Thyroid gland (tissue), 4 donors: Measurements from ENCODE around the gene ZNF71. TPM values are rescaled to one million over a fixed set of nuclear protein-coding genes. Genes with fewer than 3 reads are reported as not detected.
A peak's percentile ranks its signal among the peaks of the same experiment; 100 is the strongest.
"Not testable (repeated sequence)": the region's sequence is repeated elsewhere in the genome, so short reads cannot be mapped to it uniquely, and the experiment has no call there.

Source experiments
- DNase-seq, 2 donors: peaks; one replicate each; pipeline ENCODE4 v3.0.0-alpha.2; 2019
- H3K27ac ChIP-seq, 3 donors: fragments of 200-600 bp; sonication (generic); 1 replicate in 2 of 3; 2 replicates in 1 of 3; pipeline ENCODE4 v1.5.1; 2016 to 2019; ENCODE audit warnings: mild to moderate bottlenecking in 1 of 3, moderate library complexity in 1 of 3
- H3K27me3 ChIP-seq: fragments of 200-600 bp; sonication (generic); one replicate; pipeline ENCODE4 v1.5.1; 2019
- H3K36me3 ChIP-seq, 2 donors: fragments of 200-600 bp; sonication (generic); one replicate each; pipeline ENCODE4 v1.5.1; 2016 to 2019
- H3K4me1 ChIP-seq, 2 donors: fragments of 200-600 bp; sonication (generic); one replicate each; pipeline ENCODE4 v1.5.1; 2017 to 2019
- H3K4me3 ChIP-seq, 3 donors: fragments of 200-600 bp; sonication (generic); replicated peaks in 1 of 3; 1 replicate in 2 of 3; 2 replicates in 1 of 3; pipeline ENCODE4 v1.5.1; 2016; ENCODE audit warnings: mild to moderate bottlenecking in 1 of 3
- H3K9me3 ChIP-seq: fragments of 200-600 bp; sonication (generic); one replicate; pipeline ENCODE4 v1.5.1; 2017
- POLR2A ChIP-seq, 2 donors: fragments of 450-650 bp; IDR thresholded peaks; one replicate each; pipeline ENCODE4 v1.6.1; 2017; ENCODE audit warnings: antibody characterized with exemption in 2 of 2, mild to moderate bottlenecking in 2 of 2, moderate library complexity in 1 of 2
- WGBS, 2 donors: methylation state at CpG; one replicate each; pipeline ENCODE4 v1.1.5; 2017; 5-methylcytosine and 5-hydroxymethylcytosine counted together
- intact Hi-C: fragments of 100-400 bp; cut with DNase I; formaldehyde crosslinking; loops from one replicate; pipeline ENCODE4 v1.15.1; 2023
- total RNA-seq, 4 donors: library from RNA; depleted of rRNA; stranded (reverse); fragments of >200 nt; gene quantifications; one replicate each; pipeline ENCODE4 v1.2.3, GENCODE V29; 2016
- TF ChIP-seq, protein P1 (sequence below), 6 experiments: fragments of 200-600 bp in 3 of 6; fragments of 450-650 bp in 3 of 6; sonication (generic) in 3 of 6; IDR thresholded peaks; one replicate each; pipeline ENCODE4 v1.5.1; 2016 to 2019; ENCODE audit warnings: antibody characterized with exemption in 6 of 6, mild to moderate bottlenecking in 2 of 6, inconsistent platforms in 1 of 6, moderate library complexity in 1 of 6

ZNF71 gene
- total RNA-seq, 4 donors from 2014 or later, result 8.2 to 15.6 (median 8.7) TPM

DNA sequence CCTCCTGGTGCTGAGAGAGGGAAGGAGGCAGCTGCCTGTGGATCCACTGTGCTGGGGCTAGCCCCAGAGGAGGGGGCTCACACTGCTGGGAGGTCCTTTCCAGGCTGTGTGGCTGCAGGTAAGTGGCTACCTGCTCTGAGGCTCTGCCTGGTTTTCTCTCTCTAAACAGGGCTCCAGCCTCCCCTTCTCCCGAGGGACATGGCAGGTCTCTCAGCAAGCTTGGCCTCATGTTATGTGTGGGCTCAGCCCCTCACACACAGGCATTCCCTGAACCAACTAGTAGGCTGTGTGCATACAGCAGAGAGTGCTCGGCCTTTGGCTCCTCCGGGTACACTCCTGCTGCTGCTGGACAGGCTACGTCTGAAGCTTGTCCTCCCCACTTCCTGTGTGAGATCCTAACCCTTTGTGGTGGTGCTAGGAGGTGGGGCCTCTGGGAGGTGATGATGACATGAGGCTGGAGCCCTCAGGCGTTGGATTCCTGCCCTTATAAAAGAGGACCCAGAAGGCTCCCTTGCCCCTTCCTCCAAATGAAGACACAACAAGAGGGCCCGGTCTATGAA is 72.3 kb downstream of the ZNF71 start:
- TF ChIP-seq POLR2A (IDR thresholded peaks at IDR 0.05), result no peak
- TF ChIP-seq, protein P1, sequence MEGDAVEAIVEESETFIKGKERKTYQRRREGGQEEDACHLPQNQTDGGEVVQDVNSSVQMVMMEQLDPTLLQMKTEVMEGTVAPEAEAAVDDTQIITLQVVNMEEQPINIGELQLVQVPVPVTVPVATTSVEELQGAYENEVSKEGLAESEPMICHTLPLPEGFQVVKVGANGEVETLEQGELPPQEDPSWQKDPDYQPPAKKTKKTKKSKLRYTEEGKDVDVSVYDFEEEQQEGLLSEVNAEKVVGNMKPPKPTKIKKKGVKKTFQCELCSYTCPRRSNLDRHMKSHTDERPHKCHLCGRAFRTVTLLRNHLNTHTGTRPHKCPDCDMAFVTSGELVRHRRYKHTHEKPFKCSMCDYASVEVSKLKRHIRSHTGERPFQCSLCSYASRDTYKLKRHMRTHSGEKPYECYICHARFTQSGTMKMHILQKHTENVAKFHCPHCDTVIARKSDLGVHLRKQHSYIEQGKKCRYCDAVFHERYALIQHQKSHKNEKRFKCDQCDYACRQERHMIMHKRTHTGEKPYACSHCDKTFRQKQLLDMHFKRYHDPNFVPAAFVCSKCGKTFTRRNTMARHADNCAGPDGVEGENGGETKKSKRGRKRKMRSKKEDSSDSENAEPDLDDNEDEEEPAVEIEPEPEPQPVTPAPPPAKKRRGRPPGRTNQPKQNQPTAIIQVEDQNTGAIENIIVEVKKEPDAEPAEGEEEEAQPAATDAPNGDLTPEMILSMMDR (IDR thresholded peaks at IDR 0.05), result no peak
- intact Hi-C loops, result no loop called here
- H3K36me3 ChIP-seq, result peaks cover 0 to 15% of the 10 kb centered on the region in 2 donors

DNA sequence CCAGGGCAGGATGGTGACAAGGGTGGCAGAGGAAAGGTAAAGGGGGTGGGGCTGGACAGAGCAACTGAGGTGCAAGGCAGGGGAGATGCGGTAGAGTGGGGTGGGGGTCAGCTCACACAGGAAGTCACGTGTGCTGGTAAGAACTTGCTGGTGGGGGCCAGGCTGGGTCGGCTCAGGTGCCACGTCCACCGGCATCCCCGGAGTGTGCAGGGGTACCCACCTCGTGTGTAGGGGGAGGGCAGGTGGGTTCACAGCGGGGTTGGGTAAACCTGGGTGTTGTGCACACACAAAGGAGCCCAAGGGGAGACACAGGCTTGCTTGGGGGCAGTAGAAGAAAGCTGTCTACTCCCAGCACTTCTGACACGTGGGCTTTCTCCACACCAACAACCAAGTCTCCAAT is 73.6 kb downstream of the ZNF71 start:
- peaks cover 16 to 17% of the 10 kb centered on the region in 2 donors for H3K4me1 ChIP-seq
- 87 to 89% methylated on average over 9 of the region's 9 CpGs for WGBS, 2 donors
- TF ChIP-seq, protein P1 (IDR thresholded peaks at IDR 0.05), result no peak
- TF ChIP-seq POLR2A (IDR thresholded peaks at IDR 0.05), result no peak
- no peak overlapping the region for H3K4me3 ChIP-seq
- intact Hi-C loops, result no loop called here
- no peak overlapping the region for H3K27ac ChIP-seq
- no peak for DNase-seq
- H3K9me3 ChIP-seq, result no peaks in the 10 kb centered on the region
- H3K27me3 ChIP-seq, result no peaks in the 10 kb centered on the region
- peaks cover 0 to 9% of the 10 kb centered on the region in 2 donors for H3K36me3 ChIP-seq

More for the DNA sequence above, 72.3 kb downstream of the ZNF71 start:
- DNase-seq, result no peak
- H3K27ac ChIP-seq, result no peak overlapping the region
- H3K4me1 ChIP-seq, result peaks cover 16 to 17% of the 10 kb centered on the region in 2 donors
- 87% methylated on average over 5 to 6 of the region's 6 CpGs for WGBS, 2 donors
- H3K4me3 ChIP-seq, result no peak overlapping the region
- no peaks in the 10 kb centered on the region for H3K27me3 ChIP-seq
- no peaks in the 10 kb centered on the region for H3K9me3 ChIP-seq

DNA sequence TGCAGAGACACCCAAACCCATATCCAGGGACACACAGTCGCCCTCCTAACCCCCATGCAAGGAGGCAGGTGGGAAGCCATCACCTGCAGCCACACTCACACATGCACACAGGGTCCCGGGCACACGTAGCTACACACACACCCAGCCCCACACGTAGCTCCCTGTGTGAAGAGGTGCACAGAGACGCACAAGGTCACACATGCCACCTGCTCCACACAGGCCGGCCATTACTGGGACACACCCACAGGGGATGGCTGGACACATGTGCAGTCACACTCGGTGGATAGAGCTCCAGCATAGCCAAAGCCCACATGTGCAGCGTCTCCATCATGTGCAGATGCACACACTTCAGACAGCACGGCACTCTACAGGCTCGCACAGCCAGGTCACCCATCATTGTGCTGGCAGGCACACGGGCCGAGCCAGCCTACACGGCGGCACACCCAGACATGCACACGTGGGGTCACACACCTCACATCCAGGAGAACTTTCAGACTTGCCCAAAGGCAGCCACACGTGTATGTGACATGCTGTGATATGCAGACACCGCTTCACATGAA is 75.4 kb downstream of the ZNF71 start:
- TF ChIP-seq, protein P1 (IDR thresholded peaks at IDR 0.05), result no peak
- TF ChIP-seq POLR2A (IDR thresholded peaks at IDR 0.05), result no peak
- H3K27ac ChIP-seq, result no peak overlapping the region
- H3K4me1 ChIP-seq, result peaks cover 16 to 17% of the 10 kb centered on the region in 2 donors
- peak overlapping the region in 1 of 3 donors; percentile 66 for H3K4me3 ChIP-seq
- DNase-seq, result no peak
- no peaks in the 10 kb centered on the region for H3K9me3 ChIP-seq
- intact Hi-C loops, result loop anchor here (10.0 kb wide), 1 partner anchor 276 kb away; the partner anchor contains the start of gene ZNF582
- 88 to 89% methylated on average over 11 to 17 of the region's 17 CpGs for WGBS, 2 donors
- no peaks in the 10 kb centered on the region for H3K36me3 ChIP-seq
- H3K27me3 ChIP-seq, result no peaks in the 10 kb centered on the region

DNA sequence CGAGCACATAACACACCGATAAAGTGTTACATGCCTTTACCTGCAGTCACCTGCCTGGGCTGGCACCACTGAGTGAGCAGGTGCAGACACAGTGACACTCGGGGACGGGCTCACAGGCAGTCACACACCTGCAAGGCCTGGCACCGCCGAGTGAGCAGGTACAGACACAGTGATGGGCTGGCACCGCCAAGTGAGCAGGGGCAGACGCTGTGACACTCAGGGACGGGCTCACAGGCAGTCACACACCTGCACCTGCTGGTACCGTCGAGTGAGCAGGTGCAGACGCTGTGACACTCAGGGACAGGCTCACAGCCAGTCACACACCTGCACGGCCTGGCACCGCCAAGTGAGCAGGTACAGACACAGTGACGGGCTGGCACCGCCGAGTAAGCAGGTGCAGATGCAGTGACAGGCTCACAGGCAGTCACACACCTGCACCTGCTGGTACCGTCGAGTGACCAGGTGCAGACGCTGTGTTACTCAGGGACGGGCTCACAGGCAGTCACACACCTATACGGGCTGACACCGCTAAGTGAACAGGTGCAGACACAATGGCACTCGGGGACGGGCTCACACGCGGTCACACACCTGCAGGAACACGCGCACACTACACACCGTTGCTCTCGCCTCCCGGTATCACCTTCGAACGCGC is 76.0 kb downstream of the ZNF71 start:
- Histone ChIP-seq H3K9me3 (no peaks in the 10 kb centered on the region), H3K4me3 (peak overlapping the region; percentile 30 to 87 (median 66)), H3K27ac (no peak overlapping the region), H3K27me3 (no peaks in the 10 kb centered on the region), H3K4me1 (peaks cover 16 to 17% of the 10 kb centered on the region in 2 donors), H3K36me3 (no peaks in the 10 kb centered on the region)
- TF ChIP-seq POLR2A (IDR thresholded peaks at IDR 0.05), result no peak
- TF ChIP-seq, protein P1 (IDR thresholded peaks at IDR 0.05), result no peak
- intact Hi-C loops, result loop anchor here (10.0 kb wide), 1 partner anchor 276 kb away; the partner anchor contains the start of gene ZNF582
- 19 to 67% methylated on average over 3 to 22 of the region's 35 CpGs for WGBS, 2 donors
- DNase-seq, result peak; percentile 19 to 24

DNA sequence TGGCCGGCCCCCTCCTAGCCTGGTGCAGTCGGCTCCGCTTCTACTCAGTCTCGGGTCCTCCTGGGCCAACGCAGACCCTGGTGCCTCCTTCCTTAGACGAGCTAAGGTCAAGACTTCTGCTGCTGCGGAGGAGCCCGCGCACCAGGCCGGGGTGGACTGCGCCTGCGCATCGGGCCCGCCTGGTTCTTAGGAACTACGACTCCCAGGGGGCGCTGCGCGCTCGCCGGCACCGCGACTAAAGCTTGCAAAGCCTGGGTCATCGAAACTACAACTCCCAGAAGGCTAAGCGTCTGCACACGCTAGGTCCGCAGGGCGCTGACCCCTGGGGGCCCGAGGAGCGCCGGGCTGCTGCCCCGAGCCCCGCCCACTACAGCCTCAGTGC is 76.5 kb downstream of the ZNF71 start, which contains the start of gene ZNF835:
TSS of gene ZNF835 (minus strand) at position 145 of the 382 bp plus-strand sequence. CDS start 6,559 bp downstream, outside the sequence.
- TF ChIP-seq, protein P1 (IDR thresholded peaks at IDR 0.05), result peak in 4 of 6 experiments; percentile 11 to 47 (median 24)
- peak in 1 of 2 donors; percentile 52 for TF ChIP-seq POLR2A (IDR thresholded peaks at IDR 0.05)
- Histone ChIP-seq H3K9me3 (no peaks in the 10 kb centered on the region), H3K27me3 (no peaks in the 10 kb centered on the region), H3K4me3 (peak within 1 kb of the TSS; percentile 30 to 87 (median 66)), H3K4me1 (peaks cover 16 to 17% of the 10 kb centered on the region in 2 donors), H3K27ac (no peak within 1 kb of the TSS), H3K36me3 (no peaks in the 10 kb centered on the region)
- intact Hi-C loops, result loop anchor here (10.0 kb wide), 1 partner anchor 277 kb away; the partner anchor contains the start of gene ZNF582
- DNase-seq, result peak; percentile 93
- 0 to 1% methylated on average over 1 to 19 of the region's 32 CpGs for WGBS, 2 donors

DNA sequence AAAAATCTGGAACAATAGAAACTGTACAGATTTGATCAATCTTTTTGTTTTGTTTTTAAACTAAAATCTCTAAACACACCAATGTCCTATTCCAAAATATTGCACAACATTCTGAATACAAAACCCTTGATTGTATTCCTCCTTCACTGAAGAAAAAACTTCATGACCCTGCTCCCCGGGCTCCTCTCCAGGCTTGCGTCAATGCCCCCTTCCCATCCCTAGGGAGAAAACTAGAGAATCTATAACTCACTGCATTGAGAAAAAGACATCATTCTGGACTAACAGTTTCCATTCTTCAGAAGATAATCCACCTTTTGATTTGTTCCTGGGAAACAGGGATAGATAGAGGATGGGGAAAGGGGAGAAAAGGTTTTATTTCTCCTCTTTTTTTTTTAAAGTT is 77.5 kb downstream of the ZNF71 start:
- not testable (repeated sequence) for H3K36me3 ChIP-seq, DNase-seq, H3K9me3 ChIP-seq, H3K27me3 ChIP-seq, H3K27ac ChIP-seq, H3K4me3 ChIP-seq
- intact Hi-C loops, result loop anchor here (10.0 kb wide), 1 partner anchor 278 kb away; the partner anchor contains the start of gene ZNF582
- WGBS, 2 donors, result 88 to 95% methylated on average over 2 of the region's 2 CpGs
- peaks cover 16 to 17% of the 10 kb centered on the region in 2 donors for H3K4me1 ChIP-seq
